HG02840 (cell line): ENCODE data around the gene GDAP2.
A peak's percentile ranks its signal among the peaks of the same experiment; 100 is the strongest.
"Not testable (repeated sequence)": the region's sequence is repeated elsewhere in the genome, so short reads cannot be mapped to it uniquely, and the experiment has no call there.

ENCODE experiments used
- ATAC-seq: cut with Tn5 transposase; IDR thresholded peaks from one replicate; pipeline ENCODE4 v1.9.1; 2021; ENCODE audit warnings: mild to moderate bottlenecking, moderate library complexity, moderate number of reproducible peaks; ENCODE audit not compliant: unreplicated experiment, low FRiP score

GDAP2 gene, protein sequence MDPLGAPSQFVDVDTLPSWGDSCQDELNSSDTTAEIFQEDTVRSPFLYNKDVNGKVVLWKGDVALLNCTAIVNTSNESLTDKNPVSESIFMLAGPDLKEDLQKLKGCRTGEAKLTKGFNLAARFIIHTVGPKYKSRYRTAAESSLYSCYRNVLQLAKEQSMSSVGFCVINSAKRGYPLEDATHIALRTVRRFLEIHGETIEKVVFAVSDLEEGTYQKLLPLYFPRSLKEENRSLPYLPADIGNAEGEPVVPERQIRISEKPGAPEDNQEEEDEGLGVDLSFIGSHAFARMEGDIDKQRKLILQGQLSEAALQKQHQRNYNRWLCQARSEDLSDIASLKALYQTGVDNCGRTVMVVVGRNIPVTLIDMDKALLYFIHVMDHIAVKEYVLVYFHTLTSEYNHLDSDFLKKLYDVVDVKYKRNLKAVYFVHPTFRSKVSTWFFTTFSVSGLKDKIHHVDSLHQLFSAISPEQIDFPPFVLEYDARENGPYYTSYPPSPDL

DNA sequence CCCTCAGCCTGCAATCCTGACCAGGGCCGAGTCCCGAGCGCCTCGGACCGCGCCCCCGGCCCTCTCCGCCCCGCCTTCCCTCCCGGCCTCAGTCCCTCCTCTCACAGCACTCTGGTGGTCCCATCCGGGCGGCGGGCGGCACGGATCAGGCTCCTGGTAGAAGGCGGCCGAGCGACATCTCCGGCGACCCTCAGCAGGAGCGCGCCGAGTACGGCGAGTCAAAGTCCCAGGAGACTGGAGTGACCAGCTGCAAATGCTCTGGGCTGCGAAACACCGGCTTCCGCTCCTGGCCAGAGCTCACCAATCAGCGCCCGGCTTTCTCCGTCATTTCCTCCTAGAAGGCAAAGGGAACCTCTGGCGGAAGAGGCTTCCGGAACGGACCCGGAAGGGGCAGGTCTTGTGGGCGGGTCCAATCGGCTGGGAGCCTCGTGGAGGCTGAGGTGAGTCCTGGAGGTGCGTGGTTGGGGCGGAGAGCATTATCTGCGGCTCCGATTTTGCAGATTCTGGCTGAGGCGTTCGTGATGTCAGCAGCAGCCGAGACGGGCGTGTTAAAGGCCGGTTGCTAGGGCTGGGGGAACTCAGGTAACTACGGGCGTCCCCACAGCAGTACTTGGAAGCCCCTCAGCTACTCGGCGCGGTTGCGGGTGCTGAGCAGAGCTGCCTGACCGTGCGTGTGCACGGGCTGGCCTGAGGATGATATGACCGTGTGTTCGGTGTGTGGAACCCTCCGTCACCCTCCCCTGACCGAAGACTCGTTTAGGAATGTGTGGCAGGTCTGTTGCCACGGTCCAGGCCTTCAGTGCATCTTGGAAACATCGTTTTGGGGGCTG lies at the start of gene GDAP2, which contains the start of gene WDR3:
GDAP2 (minus strand) TSS at position 279 of the 830 bp plus-strand sequence. CDS start 9,264 bp downstream, outside the sequence.
WDR3 (plus strand) TSS at position 397 of the 830 bp plus-strand sequence. CDS start 3,581 bp downstream, outside the sequence.
- ATAC-seq = peak; percentile 95

DNA sequence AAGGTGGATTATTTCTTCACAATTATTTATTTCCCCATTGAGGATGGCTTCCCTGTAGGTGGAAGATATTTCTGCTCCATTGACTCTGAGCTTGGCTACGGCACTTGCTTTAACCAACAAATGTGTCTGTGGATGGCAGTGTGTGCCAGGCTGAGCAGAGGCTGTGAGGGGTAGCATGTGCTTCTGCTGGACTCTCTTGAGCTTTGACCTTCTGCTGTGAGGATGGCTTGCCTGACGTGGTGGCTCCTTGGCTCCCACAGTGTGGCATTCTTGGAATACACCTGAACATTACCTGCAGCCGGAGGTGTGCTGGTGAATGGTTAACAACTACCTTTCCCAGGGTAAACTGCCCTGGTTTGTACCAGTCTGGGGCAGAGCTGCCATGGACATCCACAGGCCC lies 47.0 kb upstream of the GDAP2 start:
- ATAC-seq = no peak

DNA sequence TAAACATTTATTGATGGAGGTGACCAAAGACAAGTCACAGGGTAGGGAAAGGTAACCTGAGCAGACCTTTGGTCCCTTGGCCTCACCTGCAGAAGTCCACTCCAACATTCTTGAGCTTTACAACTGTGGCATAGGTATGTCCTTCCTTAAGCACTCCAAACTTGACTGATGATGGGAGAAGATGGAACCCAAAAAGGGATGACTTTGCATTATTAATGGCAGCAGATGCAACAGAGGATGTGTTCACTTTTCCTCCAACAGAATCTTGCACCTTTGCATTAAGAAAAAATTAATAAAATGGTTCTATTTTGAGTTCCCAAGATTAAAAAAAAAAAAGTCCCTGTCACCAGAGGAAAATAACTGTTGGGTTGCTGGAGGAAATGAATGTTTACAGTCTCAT lies 42.4 kb upstream of the GDAP2 start:
- no peak for ATAC-seq

DNA sequence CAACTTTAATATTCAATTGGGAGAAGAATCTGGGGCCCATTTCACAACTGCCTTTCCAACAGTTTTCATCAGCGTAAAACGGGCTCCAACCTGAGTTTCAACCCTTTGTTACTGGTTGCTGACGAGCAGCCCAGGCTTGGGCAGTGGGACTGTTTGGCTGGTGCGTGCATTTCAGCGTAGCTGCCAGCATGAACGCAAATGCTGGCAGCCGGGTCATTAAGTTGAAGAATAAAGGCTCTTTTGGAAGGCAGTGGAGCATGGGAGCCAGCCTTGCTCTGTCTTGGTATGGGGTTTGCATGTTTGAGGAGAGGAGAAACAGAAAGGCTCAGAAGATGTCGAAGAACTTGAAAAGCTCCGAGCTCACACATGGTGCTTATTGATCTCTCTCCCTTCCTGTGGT lies 40.8 kb upstream of the GDAP2 start:
- ATAC-seq = no peak

DNA sequence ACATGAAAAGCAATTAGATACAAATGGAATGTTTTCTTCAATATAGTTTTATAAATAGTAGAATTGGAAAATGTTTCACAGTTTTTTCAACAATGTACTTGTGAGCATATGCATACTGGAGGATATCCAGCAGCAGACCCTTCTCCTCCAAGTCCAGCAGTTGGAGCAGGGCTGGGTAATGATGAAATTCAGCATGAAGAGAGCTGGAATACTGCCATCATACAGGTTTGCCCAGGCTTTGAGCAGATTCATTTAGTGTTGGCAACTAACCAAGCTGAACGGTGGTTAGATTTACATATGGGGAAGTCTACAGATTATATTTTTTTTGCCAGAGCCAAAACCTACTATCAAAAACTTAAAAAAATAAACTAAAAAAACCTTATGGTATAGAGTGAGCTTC lies 38.5 kb upstream of the GDAP2 start:
- no peak for ATAC-seq

DNA sequence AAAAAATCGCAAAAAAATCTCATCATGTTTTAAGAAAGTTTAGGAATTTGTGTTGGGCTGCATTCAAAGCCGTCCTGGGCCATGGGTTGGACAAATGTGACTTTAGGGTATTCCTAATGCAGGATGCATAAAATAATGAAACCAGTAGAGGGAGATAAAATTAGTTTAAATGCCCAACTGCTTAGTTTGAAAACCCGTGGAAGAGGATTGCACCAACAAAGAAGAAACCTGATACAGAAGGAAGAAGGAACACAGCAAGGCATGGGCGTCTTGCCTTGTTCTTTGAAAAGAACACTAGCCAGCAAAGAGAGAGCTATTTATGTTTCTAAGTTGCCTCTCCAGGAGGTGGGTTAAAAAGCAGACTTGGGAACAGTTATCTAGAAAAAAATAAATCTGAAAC lies 38.1 kb upstream of the GDAP2 start:
- ATAC-seq = no peak

DNA sequence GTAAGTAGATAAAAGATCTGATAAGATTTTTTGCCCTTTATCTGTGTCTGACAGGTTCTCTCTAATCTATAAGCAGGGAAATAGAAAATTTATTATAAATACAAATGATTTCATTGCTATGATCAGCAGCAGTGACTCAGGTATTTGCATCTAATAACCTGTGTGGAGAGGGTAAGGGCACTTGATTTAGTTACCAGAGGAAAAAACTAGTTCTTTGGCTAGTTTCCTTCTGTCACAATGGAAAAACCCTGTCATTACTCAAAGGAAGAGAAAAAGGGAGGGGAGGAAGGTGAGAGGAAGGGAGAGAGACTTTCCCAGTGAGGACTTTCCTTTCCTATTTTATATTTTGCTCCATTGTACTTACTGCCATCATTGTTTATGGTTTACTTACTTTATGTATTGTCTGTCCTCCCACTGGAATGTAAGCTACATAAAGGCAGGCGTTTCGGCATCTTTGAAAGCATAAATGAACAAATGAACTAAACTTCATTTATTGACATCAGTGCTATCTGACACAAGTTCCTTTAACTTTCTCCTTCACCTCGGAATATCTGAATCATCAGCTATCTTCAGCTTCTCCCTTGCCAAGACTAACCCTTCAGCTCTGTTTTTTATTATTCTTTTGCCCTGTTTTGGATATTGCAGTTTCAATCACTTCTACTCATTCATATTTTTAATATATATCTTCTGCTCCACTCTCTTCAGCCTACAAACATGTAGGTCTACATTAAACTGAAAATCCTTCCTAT lies 35.0 kb upstream of the GDAP2 start:
- no peak for ATAC-seq

DNA sequence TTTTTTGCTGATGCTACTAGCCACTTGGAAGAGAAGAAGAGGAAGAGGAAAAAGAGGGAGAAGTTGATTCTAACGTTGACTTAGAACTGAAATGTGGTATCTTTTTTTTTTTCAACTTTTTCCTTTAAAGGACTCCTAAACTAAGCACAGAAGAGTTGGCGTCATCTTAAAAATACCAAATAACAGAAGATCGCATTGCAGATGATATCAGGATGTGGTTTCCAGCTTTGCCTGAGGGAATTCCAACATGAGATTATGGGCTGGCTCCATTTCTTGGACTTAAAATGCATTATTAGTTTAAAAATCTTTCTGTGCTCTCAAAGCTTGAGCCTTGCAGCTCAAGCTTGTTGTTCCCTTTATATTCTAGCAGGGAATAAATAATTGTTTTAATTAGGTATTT lies 29.9 kb upstream of the GDAP2 start:
- ATAC-seq = no peak

DNA sequence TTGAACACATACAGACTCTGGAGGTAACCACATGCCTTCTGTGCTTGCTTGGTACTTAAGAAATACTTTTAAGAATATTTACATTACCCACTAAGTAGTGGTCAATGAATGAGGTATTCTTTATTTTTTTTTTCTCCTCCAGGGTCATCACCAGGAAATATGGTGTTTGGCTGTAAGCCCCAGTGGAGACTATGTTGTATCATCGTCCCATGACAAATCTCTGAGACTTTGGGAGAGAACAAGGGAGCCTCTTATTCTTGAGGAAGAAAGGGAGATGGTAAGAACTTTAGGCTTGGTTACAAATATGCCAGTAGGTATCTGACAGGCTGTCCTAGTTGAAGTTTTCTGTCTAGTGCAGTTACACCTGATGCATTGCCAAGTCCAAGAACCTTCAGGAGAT lies 23.0 kb upstream of the GDAP2 start:
- no peak for ATAC-seq

DNA sequence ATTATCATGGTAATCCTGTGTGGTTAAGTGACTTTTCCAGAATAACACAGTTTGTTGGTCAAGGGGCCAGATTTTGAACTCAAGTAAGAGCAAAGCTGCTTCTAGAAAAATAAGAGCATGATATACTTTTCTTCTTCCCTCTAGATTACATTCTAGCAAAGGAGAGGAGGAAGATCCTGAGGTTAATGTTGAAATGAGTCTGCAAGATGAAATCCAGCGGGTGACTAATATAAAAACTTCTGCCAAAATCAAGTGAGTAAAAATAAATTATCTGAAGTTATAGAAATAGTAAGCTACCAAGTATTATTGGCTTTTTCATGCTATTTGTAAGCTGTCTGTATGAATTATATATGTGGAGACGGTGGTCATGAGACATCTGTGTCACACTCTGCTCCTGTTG lies 12.9 kb upstream of the GDAP2 start:
- no peak for ATAC-seq

DNA sequence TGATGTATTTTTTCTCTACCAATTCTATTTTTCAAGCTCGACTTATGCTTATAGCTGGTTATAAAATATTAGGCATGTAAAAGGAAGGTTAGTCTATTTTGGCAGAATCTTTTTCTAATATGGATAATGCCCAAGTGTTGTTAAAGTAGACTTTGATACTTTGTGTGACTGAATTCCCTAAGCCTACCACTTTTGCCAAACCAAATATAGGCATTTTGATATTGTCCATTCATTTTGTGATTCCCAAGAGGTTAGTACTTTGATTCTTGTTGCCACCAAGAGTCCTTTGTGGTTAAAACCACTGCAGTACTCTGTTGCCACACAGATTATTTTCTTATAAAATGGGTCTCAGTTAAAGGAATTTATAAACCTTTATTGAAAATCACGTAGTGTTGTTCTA lies 4.3 kb upstream of the GDAP2 start:
- no peak for ATAC-seq

DNA sequence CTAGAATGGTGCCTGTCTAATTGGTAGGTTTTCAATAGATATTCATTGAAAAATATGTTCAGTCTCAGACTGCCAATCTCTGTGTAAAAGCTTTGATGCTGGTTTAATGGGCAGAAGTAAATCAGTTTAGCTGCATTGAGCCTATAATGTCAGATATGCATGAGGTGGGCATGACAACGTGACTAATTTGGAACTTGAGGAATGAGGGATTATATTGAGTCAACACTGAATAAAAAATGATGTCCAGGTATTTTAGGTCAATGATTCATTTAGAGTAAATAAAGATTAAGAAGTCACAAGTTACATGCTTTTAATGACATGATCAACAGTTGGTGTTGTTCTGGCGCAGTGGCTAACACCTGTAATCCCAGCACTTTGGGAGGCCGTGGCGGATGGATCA lies 3.2 kb upstream of the GDAP2 start:
- no peak for ATAC-seq

DNA sequence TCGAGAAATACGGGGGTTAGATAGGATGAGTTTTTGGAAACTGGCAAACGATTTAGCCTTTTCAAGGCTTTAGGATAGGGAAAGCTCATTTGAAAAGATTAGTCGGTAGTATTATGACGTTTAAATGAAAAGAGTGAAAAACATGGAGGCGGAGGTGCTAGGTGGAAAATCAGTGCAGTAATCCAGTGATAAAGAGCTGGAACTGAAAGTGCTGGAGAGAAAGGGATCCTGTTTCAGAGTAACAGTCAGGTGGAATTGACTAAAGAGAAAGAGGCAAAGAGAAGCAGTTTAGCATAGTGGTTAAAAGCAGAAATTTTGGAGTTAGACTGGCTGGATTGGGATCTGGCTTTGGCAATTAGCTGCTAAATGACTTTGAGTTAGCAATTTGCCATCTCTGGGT lies 1.1 kb upstream of the GDAP2 start:
- ATAC-seq = no peak

DNA sequence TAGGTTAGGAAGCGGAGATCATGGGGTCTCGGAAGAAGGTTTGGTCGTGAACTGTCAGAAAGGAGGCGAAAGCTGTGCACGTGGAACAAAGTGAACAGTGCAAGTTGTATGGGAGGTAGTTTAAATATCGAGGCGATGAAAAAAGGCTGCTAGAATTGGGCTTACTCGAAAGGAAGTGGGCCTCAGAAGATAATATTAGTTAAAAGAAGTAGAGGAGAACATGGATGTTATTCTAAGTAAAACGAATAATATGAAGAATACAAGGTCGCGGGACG lies 689 bp upstream of the GDAP2 start:
- ATAC-seq = no peak

DNA sequence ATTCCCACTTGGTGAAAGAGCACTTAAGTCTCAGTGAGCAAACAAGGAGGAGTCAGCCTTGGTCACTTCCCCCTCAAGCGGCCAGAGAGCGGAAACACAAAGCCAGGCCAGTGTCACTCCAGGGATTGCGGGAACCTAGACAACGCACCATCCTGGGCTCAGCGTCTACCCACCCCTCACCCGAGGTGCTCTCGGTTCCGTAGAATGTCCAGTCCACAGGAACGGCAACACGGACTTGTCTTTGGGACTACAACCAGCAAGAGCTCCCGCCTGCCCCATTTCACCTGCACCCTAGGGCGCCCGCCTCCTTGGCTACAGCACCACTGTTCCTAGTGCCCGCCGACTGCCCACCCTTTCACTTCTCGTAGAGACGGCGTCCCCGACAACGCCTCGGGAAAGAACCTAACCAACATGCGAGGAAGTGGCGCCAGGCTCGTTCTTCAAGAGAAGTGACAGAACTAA lies 509 bp downstream of the GDAP2 start:
- ATAC-seq = peak; percentile 33

DNA sequence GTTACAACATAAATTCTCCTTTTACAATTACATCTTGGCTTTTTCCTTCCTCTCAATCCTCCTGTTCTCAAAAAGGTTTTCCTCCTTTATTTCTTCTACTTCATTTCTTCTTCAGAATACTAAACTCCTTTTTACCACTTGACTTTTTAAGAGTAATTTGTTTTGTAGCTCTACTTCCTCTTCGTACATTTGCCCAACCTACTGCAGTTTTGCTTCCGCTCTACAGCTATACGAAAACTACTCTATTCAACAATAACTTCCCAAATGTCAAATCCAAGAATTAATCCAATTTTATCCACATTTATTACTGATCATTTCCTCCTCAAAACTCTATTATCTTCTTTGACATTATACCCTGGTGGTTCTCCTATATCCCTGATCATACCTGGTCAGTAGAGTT lies 3.4 kb downstream of the GDAP2 start:
- ATAC-seq = no peak

DNA sequence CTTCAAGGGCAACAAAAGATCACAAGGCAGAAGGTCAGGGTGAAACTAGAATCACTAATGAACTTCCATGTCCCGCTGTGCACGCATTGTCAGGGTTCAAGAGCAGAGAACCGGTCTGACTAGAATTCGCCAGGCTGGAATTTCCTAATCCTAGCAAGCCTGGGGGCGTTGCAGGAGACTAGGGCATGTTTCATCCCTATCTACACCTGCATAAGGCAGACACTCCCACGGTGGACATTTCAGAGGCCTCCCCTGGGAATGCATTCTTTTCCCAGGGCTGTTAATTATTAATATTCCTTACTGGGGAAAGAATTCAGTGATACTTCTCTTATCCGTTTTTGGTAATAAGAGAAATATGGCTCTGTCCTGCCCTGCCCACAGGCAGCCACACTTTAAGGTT lies 6.7 kb downstream of the GDAP2 start:
- ATAC-seq = not testable (repeated sequence)

DNA sequence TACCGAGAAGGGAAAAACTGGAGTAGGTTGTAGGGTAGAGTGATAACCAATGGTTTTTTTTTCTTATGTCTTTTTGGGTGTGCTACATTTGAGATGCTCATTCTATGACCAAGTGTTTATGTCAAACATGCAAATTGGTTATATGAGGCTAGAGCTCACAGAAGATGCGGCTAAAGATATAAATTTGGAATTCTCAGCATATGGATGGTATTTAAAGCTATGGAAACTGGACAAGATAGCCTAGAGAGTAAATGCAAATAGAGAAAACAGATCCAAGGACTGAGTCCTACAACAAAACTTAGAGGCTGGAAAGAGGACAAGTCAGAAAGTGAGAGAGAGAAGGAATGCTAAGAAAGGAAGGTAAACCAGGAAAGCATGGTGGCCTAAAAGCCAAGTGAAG lies 7.4 kb downstream of the GDAP2 start:
- no peak for ATAC-seq

DNA sequence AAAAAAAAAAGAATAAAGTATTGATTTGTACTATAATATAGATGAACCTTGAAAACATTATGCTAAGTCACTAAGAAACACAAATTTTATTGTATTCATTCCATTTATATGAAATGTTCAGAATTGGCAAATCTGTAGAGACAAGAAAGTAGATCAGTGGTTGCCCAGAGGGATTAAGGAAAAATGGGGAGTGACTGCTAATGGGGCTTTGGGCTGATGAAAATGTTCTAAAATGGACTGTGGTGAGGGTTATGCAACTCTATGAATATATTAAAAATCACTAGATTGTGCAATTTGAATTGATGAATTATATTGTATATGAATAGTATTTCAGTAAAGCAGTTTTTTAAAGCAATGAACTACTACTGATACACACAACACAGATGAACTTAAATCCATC lies 10.0 kb downstream of the GDAP2 start:
- ATAC-seq = no peak

DNA sequence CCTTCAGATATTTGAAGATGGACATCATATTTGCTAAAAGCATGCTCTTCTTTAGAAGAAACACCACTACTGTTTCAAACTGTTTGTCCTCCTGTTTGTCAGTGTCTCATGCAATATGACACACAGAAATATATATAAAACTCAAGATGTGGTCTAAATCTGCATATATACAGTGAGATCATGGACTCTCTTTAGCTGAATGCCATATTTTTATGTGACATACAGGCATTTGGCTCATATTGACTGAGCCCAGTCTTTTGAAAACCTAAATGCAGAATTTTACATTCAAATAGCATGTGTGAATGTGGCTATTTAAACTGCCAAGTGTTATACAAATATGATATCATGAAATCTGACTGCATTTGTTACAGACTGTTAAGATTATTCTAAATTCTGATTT lies 18.4 kb downstream of the GDAP2 start:
- ATAC-seq = no peak

DNA sequence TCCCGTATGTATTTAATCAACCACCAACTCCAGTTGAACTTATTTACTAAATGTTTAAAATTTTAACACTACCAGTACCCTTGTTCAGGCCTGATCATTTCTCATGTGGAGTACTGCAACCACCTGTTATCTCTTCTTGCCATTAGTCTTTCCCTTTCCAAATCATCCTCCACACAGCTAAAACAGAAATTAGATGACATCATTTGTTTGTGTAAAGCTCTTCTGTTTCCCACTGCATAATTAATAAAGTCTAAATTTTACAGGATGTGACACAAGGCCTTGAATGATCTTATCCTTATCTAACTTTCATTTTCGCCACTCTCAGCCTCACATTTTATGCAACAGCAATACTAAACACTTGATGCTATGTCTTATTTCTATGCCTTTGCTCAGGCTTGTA lies 24.4 kb downstream of the GDAP2 start:
- ATAC-seq = no peak
